Spleen (tissue), 7 donors: ENCODE results near the gene FLAD1.

Source experiments
- POLR2A ChIP-seq, 3 donors: fragments of 450-650 bp; IDR thresholded peaks; one replicate each; pipeline ENCODE4 v1.5.1; 2017; ENCODE audit warnings: antibody characterized with exemption in 3 of 3, mild to moderate bottlenecking in 1 of 3
- TF ChIP-seq, protein P1 (sequence below), 11 experiments: fragments of 200-600 bp in 7 of 11; fragments of 450-650 bp in 4 of 11; sonication (generic) in 4 of 11; IDR thresholded peaks in 8 of 11; conservative IDR thresholded peaks in 3 of 11; 1 replicate in 7 of 11; 2 replicates in 4 of 11; pipeline versions ENCODE4 v1.4.0 to v1.8.0; 2016 to 2021; ENCODE audit warnings: antibody characterized with exemption in 11 of 11, inconsistent platforms in 4 of 11, mild to moderate bottlenecking in 1 of 11
- donor health status: DM: no; HTN: no; CAD: no; lungs with moderate emphysema.
- donor health status: DM: no; HTN: no; CAD: no.
- donor health status: DM: no; HTN: no; CAD: no.

- TF ChIP-seq POLR2A (IDR thresholded peaks at IDR 0.05), result no peak
- TF ChIP-seq, protein P1, sequence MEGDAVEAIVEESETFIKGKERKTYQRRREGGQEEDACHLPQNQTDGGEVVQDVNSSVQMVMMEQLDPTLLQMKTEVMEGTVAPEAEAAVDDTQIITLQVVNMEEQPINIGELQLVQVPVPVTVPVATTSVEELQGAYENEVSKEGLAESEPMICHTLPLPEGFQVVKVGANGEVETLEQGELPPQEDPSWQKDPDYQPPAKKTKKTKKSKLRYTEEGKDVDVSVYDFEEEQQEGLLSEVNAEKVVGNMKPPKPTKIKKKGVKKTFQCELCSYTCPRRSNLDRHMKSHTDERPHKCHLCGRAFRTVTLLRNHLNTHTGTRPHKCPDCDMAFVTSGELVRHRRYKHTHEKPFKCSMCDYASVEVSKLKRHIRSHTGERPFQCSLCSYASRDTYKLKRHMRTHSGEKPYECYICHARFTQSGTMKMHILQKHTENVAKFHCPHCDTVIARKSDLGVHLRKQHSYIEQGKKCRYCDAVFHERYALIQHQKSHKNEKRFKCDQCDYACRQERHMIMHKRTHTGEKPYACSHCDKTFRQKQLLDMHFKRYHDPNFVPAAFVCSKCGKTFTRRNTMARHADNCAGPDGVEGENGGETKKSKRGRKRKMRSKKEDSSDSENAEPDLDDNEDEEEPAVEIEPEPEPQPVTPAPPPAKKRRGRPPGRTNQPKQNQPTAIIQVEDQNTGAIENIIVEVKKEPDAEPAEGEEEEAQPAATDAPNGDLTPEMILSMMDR (IDR thresholded peaks at IDR 0.05 in 8 of 11, conservative IDR thresholded peaks at IDR 0.05 in 3 of 11), result no peak
Observed at GRCh38 chr1:155009742-155010141, 26.6 kb downstream of the FLAD1 start.
